Hepatocyte (in vitro differentiated cells): ENCODE results near the gene EGFL8.

Source experiments
- CTCF ChIP-seq: fragments of 200-600 bp; sonication (generic); IDR thresholded peaks from 2 replicates; pipeline ENCODE4 v1.5.1; 2016; ENCODE audit warnings: antibody characterized with exemption, mild to moderate bottlenecking; ENCODE audit not compliant: poor library complexity
- EZH2 ChIP-seq: fragments of 200-600 bp; sonication (generic); IDR thresholded peaks from 2 replicates; pipeline ENCODE4 v1.6.1; 2016; ENCODE audit warnings: antibody characterized with exemption, mild to moderate bottlenecking, borderline replicate concordance

GRCh38 chr6:32200711-32201475 is 36.5 kb downstream of the EGFL8 start:
- TF ChIP-seq CTCF (no peak), EZH2 (no peak)
